H9 (cell line): ENCODE results near the gene SGCD. TPM values are rescaled to one million over a fixed set of nuclear protein-coding genes. Genes with fewer than 3 reads are reported as not detected.

ENCODE experiments used
- DNase-seq: peaks from one replicate; pipeline ENCODE4 v3.0.0-alpha.2; 2017
- H2AFZ ChIP-seq: one replicate; pipeline ENCODE4 v1.6.1; 2013; ENCODE audit warnings: mild to moderate bottlenecking, low read length, control low read depth, moderate library complexity
- H2AK5ac ChIP-seq: 2 replicates; pipeline ENCODE4 v1.6.1; 2013; ENCODE audit warnings: low read length, control low read depth, mixed read lengths; ENCODE audit not compliant: insufficient read length
- H2BK120ac ChIP-seq: one replicate; pipeline ENCODE4 v1.6.1; 2013; ENCODE audit warnings: low read depth, mild to moderate bottlenecking, low read length, control low read depth, inconsistent platforms; ENCODE audit not compliant: poor library complexity, severe bottlenecking
- H2BK12ac ChIP-seq: 2 replicates; pipeline ENCODE4 v1.6.1; 2013; ENCODE audit warnings: low read length, control low read depth, mixed read lengths, low read depth; ENCODE audit not compliant: insufficient read length
- H2BK15ac ChIP-seq: 2 replicates; pipeline ENCODE4 v1.6.1; 2013; ENCODE audit warnings: low read depth, low read length, control low read depth
- H2BK20ac ChIP-seq: one replicate; pipeline ENCODE4 v1.6.1; 2013; ENCODE audit warnings: low read depth, mild to moderate bottlenecking, low read length, control low read depth, inconsistent platforms; ENCODE audit not compliant: poor library complexity, severe bottlenecking
- H2BK5ac ChIP-seq: 2 replicates; pipeline ENCODE4 v1.6.1; 2013; ENCODE audit warnings: low read length, control low read depth, mixed read lengths; ENCODE audit not compliant: insufficient read length
- H3K14ac ChIP-seq: 2 replicates; pipeline ENCODE4 v1.6.1; 2013; ENCODE audit warnings: low read length, control low read depth; ENCODE audit not compliant: insufficient read depth
- H3K18ac ChIP-seq: 2 replicates; pipeline ENCODE4 v1.6.1; 2013; ENCODE audit warnings: low read depth, mild to moderate bottlenecking, mixed read lengths, low read length, control low read depth; ENCODE audit not compliant: insufficient read length
- H3K23ac ChIP-seq: 2 replicates; pipeline ENCODE4 v1.6.1; 2013; ENCODE audit warnings: low read length, control low read depth, mixed read lengths, low read depth; ENCODE audit not compliant: insufficient read length
- H3K23me2 ChIP-seq: 2 replicates; pipeline ENCODE4 v1.6.1; 2013; ENCODE audit warnings: low read depth, mild to moderate bottlenecking, mixed read lengths, low read length, control low read depth; ENCODE audit not compliant: insufficient read length, poor library complexity, severe bottlenecking
- H3K27ac ChIP-seq: 2 replicates; pipeline ENCODE4 v1.5.1; 2013; ENCODE audit warnings: low read length, control low read depth, mixed read lengths, low read depth; ENCODE audit not compliant: insufficient read length
- H3K27me3 ChIP-seq: 2 replicates; pipeline ENCODE4 v1.6.1; 2013; ENCODE audit warnings: low read length, control low read depth, inconsistent platforms; ENCODE audit not compliant: insufficient read depth
- H3K4ac ChIP-seq: 2 replicates; pipeline ENCODE4 v1.6.1; 2013; ENCODE audit warnings: low read depth, mild to moderate bottlenecking, control low read depth, inconsistent platforms, low read length, moderate library complexity
- H3K4me1 ChIP-seq: 2 replicates; pipeline ENCODE4 v1.6.1; 2013; ENCODE audit warnings: low read length, control low read depth, inconsistent platforms; ENCODE audit not compliant: insufficient read depth
- H3K4me2 ChIP-seq: 2 replicates; pipeline ENCODE4 v1.6.1; 2013; ENCODE audit warnings: low read length, control low read depth, mixed read lengths; ENCODE audit not compliant: insufficient read length, insufficient read depth
- H3K56ac ChIP-seq: 2 replicates; pipeline ENCODE4 v1.6.1; 2013; ENCODE audit warnings: low read depth, mild to moderate bottlenecking, mixed read lengths, low read length, control low read depth; ENCODE audit not compliant: insufficient read length
- H3K79me1 ChIP-seq: 2 replicates; pipeline ENCODE4 v1.6.1; 2013; ENCODE audit warnings: low read depth, mild to moderate bottlenecking, moderate library complexity, low read length, control low read depth, inconsistent platforms; ENCODE audit not compliant: insufficient read depth, poor library complexity, severe bottlenecking
- H3K79me2 ChIP-seq: 2 replicates; pipeline ENCODE4 v1.6.1; 2013; ENCODE audit warnings: low read length, control low read depth, inconsistent platforms; ENCODE audit not compliant: insufficient read depth
- H3K9ac ChIP-seq: 2 replicates; pipeline ENCODE4 v1.6.1; 2013; ENCODE audit warnings: low read length, control low read depth, mixed read lengths; ENCODE audit not compliant: insufficient read length; ENCODE audit errors: extremely low read depth
- H3K9me3 ChIP-seq: one replicate; pipeline ENCODE4 v1.6.1; 2013; ENCODE audit warnings: low read depth, low read length, inconsistent platforms; ENCODE audit not compliant: control insufficient read depth
- H3T11ph ChIP-seq: one replicate; pipeline ENCODE4 v1.6.1; 2013; ENCODE audit warnings: mild to moderate bottlenecking, low read length, control low read depth, inconsistent platforms
- H4K20me1 ChIP-seq: one replicate; pipeline ENCODE4 v1.6.1; 2013; ENCODE audit not compliant: control insufficient read depth, insufficient read length, insufficient read depth
- H4K5ac ChIP-seq: 2 replicates; pipeline ENCODE4 v1.6.1; 2013; ENCODE audit warnings: low read depth, mild to moderate bottlenecking, mixed read lengths, low read length, control low read depth; ENCODE audit not compliant: insufficient read length
- H4K8ac ChIP-seq: replicated peaks from 2 replicates; pipeline ENCODE4 v1.6.1; 2013; ENCODE audit warnings: low read length, control low read depth, mixed read lengths, low read depth; ENCODE audit not compliant: insufficient read length
- H4K91ac ChIP-seq: 2 replicates; pipeline ENCODE4 v1.6.1; 2013; ENCODE audit warnings: low read depth, mild to moderate bottlenecking, moderate library complexity, mixed read lengths, low read length, control low read depth; ENCODE audit not compliant: insufficient read length
- H3K27ac Mint-ChIP-seq, 3 experiments: 2 replicates in 2 of 3; 3 replicates in 1 of 3; pipeline ENCODE4 v1.8.0; 2020 to 2021; ENCODE audit warnings: mixed read lengths in 3 of 3, mild to moderate bottlenecking in 1 of 3, moderate library complexity in 1 of 3
- H3K27me3 Mint-ChIP-seq: 2 replicates; pipeline ENCODE4 v1.8.0; 2021; ENCODE audit warnings: low read depth, mild to moderate bottlenecking, moderate library complexity, mixed read lengths
- H3K36me3 Mint-ChIP-seq, 3 experiments: 2 replicates in 2 of 3; 3 replicates in 1 of 3; pipeline ENCODE4 v1.8.0; 2020 to 2021; ENCODE audit warnings: low read depth in 3 of 3, mixed read lengths in 3 of 3; ENCODE audit not compliant: insufficient read depth in 1 of 3
- H3K4me1 Mint-ChIP-seq, 2 experiments: 2 replicates each; pipeline ENCODE4 v1.8.0; 2020; ENCODE audit warnings: mixed read lengths in 2 of 2
- H3K4me3 Mint-ChIP-seq, 2 experiments: 2 replicates in 1 of 2; 3 replicates in 1 of 2; pipeline ENCODE4 v1.8.0; 2020 to 2021; ENCODE audit warnings: mild to moderate bottlenecking in 2 of 2, mixed read lengths in 2 of 2, moderate library complexity in 1 of 2
- H3K9me3 Mint-ChIP-seq, 2 experiments: 2 replicates in 1 of 2; 3 replicates in 1 of 2; pipeline ENCODE4 v1.8.0; 2020; ENCODE audit warnings: mild to moderate bottlenecking in 2 of 2, mixed read lengths in 2 of 2, moderate library complexity in 1 of 2
- WGBS: extraction: QIAGEN DNeasy Blood & Tissue Kit; methylation state at CpG from one replicate; pipeline ENCODE4 v1.1.7; 2013; ENCODE audit warnings: missing lambda C conversion rate, low lambda C conversion rate, mixed read lengths; ENCODE audit not compliant: insufficient read length; ENCODE audit errors: extremely low coverage; 5-methylcytosine and 5-hydroxymethylcytosine counted together
- total RNA-seq: library from RNA; stranded (reverse); gene quantifications from 2 replicates; pipeline ENCODE4 v1.2.1, GENCODE V29; 2021
- TF ChIP-seq, protein P1 (sequence below): fragments of 200-600 bp; sonication (generic); conservative IDR thresholded peaks from 3 replicates; pipeline ENCODE4 v1.8.0; 2021; ENCODE audit warnings: antibody characterized with exemption, mild to moderate bottlenecking

SGCD gene
- total RNA-seq, 1 experiment from 2014 or later = 0.11 TPM

DNA sequence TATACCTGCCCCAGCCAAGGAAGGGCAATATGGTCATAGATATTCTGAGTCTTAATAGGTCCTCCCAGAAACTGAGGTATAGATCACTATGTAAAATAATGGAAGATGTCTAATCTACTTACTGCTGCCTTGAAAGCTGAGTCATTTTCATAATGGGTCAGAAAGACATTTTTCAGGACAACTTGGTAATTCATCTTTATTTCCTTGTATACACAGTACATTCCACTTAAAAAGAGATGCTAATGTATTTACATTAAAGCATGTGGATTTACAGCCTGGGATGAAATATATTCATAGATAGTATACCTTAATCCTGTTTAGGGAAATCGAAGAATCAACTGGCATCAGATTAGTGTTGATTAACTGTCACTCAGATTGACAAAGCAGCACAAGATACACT, 304.0 kb downstream of the SGCD start:
- Histone ChIP-seq H4K5ac (no peak overlapping the region), H4K20me1 (no peaks in the 10 kb centered on the region), H3K14ac (no peak overlapping the region), H3K18ac (no peak overlapping the region), H2BK120ac (no peak overlapping the region), H2AK5ac (no peak overlapping the region), H3K23me2 (no peaks in the 10 kb centered on the region), H3K9me3 (no peaks in the 10 kb centered on the region), H3K4me1 (no peaks in the 10 kb centered on the region), H2BK15ac (no peak overlapping the region), H3K4ac (no peak overlapping the region), H3K79me2 (no peaks in the 10 kb centered on the region), H3K27ac (no peak overlapping the region), H3K23ac (no peak overlapping the region), H4K8ac (no peak overlapping the region), H3K79me1 (no peaks in the 10 kb centered on the region), H2BK20ac (no peak overlapping the region), H3K4me2 (no peak overlapping the region), H3K56ac (no peak overlapping the region), H4K91ac (no peak overlapping the region), H3T11ph (no peak overlapping the region), H3K9ac (no peak overlapping the region), H2BK12ac (no peak overlapping the region), H3K27me3 (no peaks in the 10 kb centered on the region), H2BK5ac (no peak overlapping the region), H2AFZ (no peak overlapping the region)
- DNase-seq = no peak
- Mint-ChIP-seq H3K27ac (no peak overlapping the region), H3K4me1 (peaks cover 2 to 4% of the 10 kb centered on the region in 2 experiments; a peak in 3 of 4 replicates), H3K36me3 (no peaks in the 10 kb centered on the region), H3K27me3 (no peaks in the 10 kb centered on the region), H3K4me3 (no peak overlapping the region), H3K9me3 (no peaks in the 10 kb centered on the region; a peak in 2 of 5 replicates)
- WGBS = no CpG with 5 or more reads among the region's 1 CpG
- TF ChIP-seq, protein P1, sequence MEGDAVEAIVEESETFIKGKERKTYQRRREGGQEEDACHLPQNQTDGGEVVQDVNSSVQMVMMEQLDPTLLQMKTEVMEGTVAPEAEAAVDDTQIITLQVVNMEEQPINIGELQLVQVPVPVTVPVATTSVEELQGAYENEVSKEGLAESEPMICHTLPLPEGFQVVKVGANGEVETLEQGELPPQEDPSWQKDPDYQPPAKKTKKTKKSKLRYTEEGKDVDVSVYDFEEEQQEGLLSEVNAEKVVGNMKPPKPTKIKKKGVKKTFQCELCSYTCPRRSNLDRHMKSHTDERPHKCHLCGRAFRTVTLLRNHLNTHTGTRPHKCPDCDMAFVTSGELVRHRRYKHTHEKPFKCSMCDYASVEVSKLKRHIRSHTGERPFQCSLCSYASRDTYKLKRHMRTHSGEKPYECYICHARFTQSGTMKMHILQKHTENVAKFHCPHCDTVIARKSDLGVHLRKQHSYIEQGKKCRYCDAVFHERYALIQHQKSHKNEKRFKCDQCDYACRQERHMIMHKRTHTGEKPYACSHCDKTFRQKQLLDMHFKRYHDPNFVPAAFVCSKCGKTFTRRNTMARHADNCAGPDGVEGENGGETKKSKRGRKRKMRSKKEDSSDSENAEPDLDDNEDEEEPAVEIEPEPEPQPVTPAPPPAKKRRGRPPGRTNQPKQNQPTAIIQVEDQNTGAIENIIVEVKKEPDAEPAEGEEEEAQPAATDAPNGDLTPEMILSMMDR = no peak
